Measurements from ENCODE around the gene OR5H15.
"Not testable (repeated sequence)": the region's sequence is repeated elsewhere in the genome, so short reads cannot be mapped to it uniquely, and the experiment has no call there.

Gene OR5H15

GRCh38 chr3:98166396-98166795 lies at the start of gene OR5H15:
Gene OR5H15, plus strand, starts transcription at chr3:98166696. Its CDS starts 2,004 bp downstream, at chr3:98168700.
- no peak within 1 kb of the TSS for H3K27ac ChIP-seq
- TF ChIP-seq CTCF (IDR thresholded peaks at IDR 0.05): no peak
- TF ChIP-seq ZFX (IDR thresholded peaks at IDR 0.05; ENCODE audit: borderline replicate concordance): no peak

GRCh38 chr3:98130421-98130820 lies 36.1 kb upstream of the OR5H15 start, which contains the start of gene OR5H1:
Gene OR5H1, plus strand, starts transcription at chr3:98130721. Its CDS starts 1,977 bp downstream, at chr3:98132698.
- H3K27ac ChIP-seq: no peak within 1 kb of the TSS
- TF ChIP-seq ZFX (IDR thresholded peaks at IDR 0.05; ENCODE audit: borderline replicate concordance) (no peak), CTCF (IDR thresholded peaks at IDR 0.05) (no peak)

- no peak for TF ChIP-seq ZFX (IDR thresholded peaks at IDR 0.05; ENCODE audit: borderline replicate concordance)
- TF ChIP-seq CTCF (IDR thresholded peaks at IDR 0.05): no peak
- no peak overlapping the region for H3K27ac ChIP-seq
Measured at GRCh38 chr3:98136631-98137030, 29.9 kb upstream of the OR5H15 start.

GRCh38 chr3:98137826-98138557 lies 28.5 kb upstream of the OR5H15 start:
- not testable (repeated sequence) for H3K27ac ChIP-seq

GRCh38 chr3:98140531-98140930 lies 26.0 kb upstream of the OR5H15 start:
- TF ChIP-seq CTCF (IDR thresholded peaks at IDR 0.05) (no peak), ZFX (IDR thresholded peaks at IDR 0.05; ENCODE audit: borderline replicate concordance) (no peak)
- no peak overlapping the region for H3K27ac ChIP-seq

GRCh38 chr3:98147179-98147578 lies 19.3 kb upstream of the OR5H15 start, which contains the start of gene OR5H14:
Gene OR5H14, plus strand, starts transcription at chr3:98147479. Its CDS starts 1,907 bp downstream, at chr3:98149386.
- H3K27ac ChIP-seq: no peak within 1 kb of the TSS
- TF ChIP-seq CTCF (IDR thresholded peaks at IDR 0.05) (no peak), ZFX (IDR thresholded peaks at IDR 0.05; ENCODE audit: borderline replicate concordance) (no peak)

- H3K27ac ChIP-seq: no peak overlapping the region
- TF ChIP-seq CTCF (IDR thresholded peaks at IDR 0.05): no peak
- no peak for TF ChIP-seq ZFX (IDR thresholded peaks at IDR 0.05; ENCODE audit: borderline replicate concordance)
Measured at GRCh38 chr3:98148751-98149150, 17.7 kb upstream of the OR5H15 start.

GRCh38 chr3:98149456-98149855 lies 17.0 kb upstream of the OR5H15 start:
- not testable (repeated sequence) for H3K27ac ChIP-seq

Data from 22Rv1 (cell line).